Measurements from ENCODE around the gene PALM3.

PALM3 gene

GRCh38 chr19:14061751-14062557 lies at the start of gene PALM3:
Gene PALM3, minus strand, starts transcription at chr19:14062076. Its CDS starts 96 bp downstream, at chr19:14061980.
- no peak for DNase-seq (ENCODE audit: low spot score)

- DNase-seq (ENCODE audit: low spot score), result no peak
Measured at GRCh38 chr19:14111486-14111885, 49.6 kb upstream of the PALM3 start.

- DNase-seq (ENCODE audit: low spot score), result no peak
Measured at GRCh38 chr19:14110650-14111049, 48.8 kb upstream of the PALM3 start.

GRCh38 chr19:14107581-14108461 lies 45.9 kb upstream of the PALM3 start:
- DNase-seq (ENCODE audit: low spot score), result no peak

- DNase-seq (ENCODE audit: low spot score), result no peak
Measured at GRCh38 chr19:14106840-14107239, 45.0 kb upstream of the PALM3 start.

GRCh38 chr19:14105680-14106079 lies 43.8 kb upstream of the PALM3 start:
- DNase-seq (ENCODE audit: low spot score), result no peak

GRCh38 chr19:14103310-14103709 lies 41.4 kb upstream of the PALM3 start:
- no peak for DNase-seq (ENCODE audit: low spot score)

- DNase-seq (ENCODE audit: low spot score), result no peak
Measured at GRCh38 chr19:14102756-14103155, 40.9 kb upstream of the PALM3 start.

- no peak for DNase-seq (ENCODE audit: low spot score)
Measured at GRCh38 chr19:14102102-14102696, 40.3 kb upstream of the PALM3 start.

- DNase-seq (ENCODE audit: low spot score), result no peak
Measured at GRCh38 chr19:14101003-14101545, 39.2 kb upstream of the PALM3 start.

GRCh38 chr19:14097532-14098151 lies 35.8 kb upstream of the PALM3 start:
- DNase-seq (ENCODE audit: low spot score), result no peak

- no peak for DNase-seq (ENCODE audit: low spot score)
Measured at GRCh38 chr19:14096272-14096992, 34.6 kb upstream of the PALM3 start.

GRCh38 chr19:14094854-14095253 lies 33.0 kb upstream of the PALM3 start:
- DNase-seq (ENCODE audit: low spot score), result no peak

GRCh38 chr19:14093117-14093823 lies 31.4 kb upstream of the PALM3 start:
- no peak for DNase-seq (ENCODE audit: low spot score)

- no peak for DNase-seq (ENCODE audit: low spot score)
Measured at GRCh38 chr19:14091813-14092462, 30.1 kb upstream of the PALM3 start.

GRCh38 chr19:14091081-14091812 lies 29.4 kb upstream of the PALM3 start:
- no peak for DNase-seq (ENCODE audit: low spot score)

GRCh38 chr19:14090509-14091080 lies 28.7 kb upstream of the PALM3 start, which contains the start of gene SAMD1:
Gene SAMD1, minus strand, starts transcription at chr19:14090751.
- DNase-seq (ENCODE audit: low spot score), result peak; percentile 71

- DNase-seq (ENCODE audit: low spot score), result no peak
Measured at GRCh38 chr19:14089662-14090508, 28.0 kb upstream of the PALM3 start.

Data from pons (tissue), 1 donor.